Transverse colon (tissue), 4 donors: ENCODE data around the gene WFS1.

ENCODE experiments used
- CTCF ChIP-seq, 5 experiments: fragments of 200-600 bp in 3 of 5; fragments of 450-650 bp in 2 of 5; sonication (generic) in 3 of 5; IDR thresholded peaks; 1 replicate in 2 of 5; 2 replicates in 3 of 5; pipeline ENCODE4 v1.5.1; 2016 to 2017; ENCODE audit warnings: antibody characterized with exemption in 5 of 5, inconsistent platforms in 3 of 5, mild to moderate bottlenecking in 2 of 5, moderate library complexity in 1 of 5
- POLR2A ChIP-seq: fragments of 450-650 bp; IDR thresholded peaks from one replicate; pipeline ENCODE4 v1.6.1; 2016; ENCODE audit warnings: antibody characterized with exemption, mild to moderate bottlenecking, moderate library complexity
- POLR2AphosphoS5 ChIP-seq, 3 donors: sonication (generic); formaldehyde crosslinking; IDR thresholded peaks; one replicate each; pipeline ENCODE4 v1.6.1; 2016; ENCODE audit warnings: antibody characterized with exemption in 3 of 3

- TF ChIP-seq CTCF (IDR thresholded peaks at IDR 0.05) (no peak), POLR2A (no peak), POLR2AphosphoS5 (IDR thresholded peaks at IDR 0.05) (no peak)
Measured at GRCh38 chr4:6268650-6269615, 717 bp upstream of the WFS1 start.
